GM12878 (cell line): ENCODE measurements around the gene BLNK. TPM values are rescaled to one million over a fixed set of nuclear protein-coding genes. Genes with fewer than 3 reads are reported as not detected.

Source experiments
- ATF7 ChIP-seq: fragments of 450-650 bp; IDR thresholded peaks from 2 replicates; pipeline ENCODE4 v1.6.1; 2016; ENCODE audit warnings: low read depth, mild to moderate bottlenecking
- CHD4 ChIP-seq: fragments of 200-600 bp; sonication (generic); IDR thresholded peaks from 2 replicates; pipeline ENCODE4 v1.6.1; 2016; ENCODE audit warnings: mild to moderate bottlenecking
- CREB1 ChIP-seq: IDR thresholded peaks from 2 replicates; pipeline ENCODE4 v1.6.1; 2012; ENCODE audit warnings: low read depth, mild to moderate bottlenecking, inconsistent platforms
- NR2F1 ChIP-seq: fragments of 450-650 bp; conservative IDR thresholded peaks from 2 replicates; pipeline ENCODE4 v1.6.1; 2017; ENCODE audit warnings: mild to moderate bottlenecking
- TARDBP ChIP-seq: IDR thresholded peaks from 2 replicates; pipeline ENCODE4 v1.6.1; 2016; ENCODE audit warnings: borderline replicate concordance
- TCF12 ChIP-seq: IDR thresholded peaks from 2 replicates; pipeline ENCODE4 v1.6.1; 2011; ENCODE audit warnings: low read depth, mild to moderate bottlenecking, low read length
- ZNF384 ChIP-seq: IDR thresholded peaks from 2 replicates; pipeline ENCODE4 v1.6.1; 2012; ENCODE audit warnings: low read depth, mild to moderate bottlenecking, low read length, improper control_type of control experiment, borderline replicate concordance
- polyA plus RNA-seq, 11 experiments: library from polyadenylated mRNA; depleted of rRNA in 4 of 11; unstranded in 6 of 11; stranded (reverse) in 5 of 11; fragments of >200 nt; fragmentation: Nextera tagmentation in 4 of 11; fragmentation: Illumina TruSeq in 1 of 11; extraction: Ambion mirVana in 4 of 11; extraction: Trizol in 1 of 11; gene quantifications; 1 replicate in 1 of 11; 2 replicates in 10 of 11; pipeline versions ENCODE4 v1.2.1 to v1.2.3, GENCODE V29; 2011 to 2016; ENCODE audit warnings: inconsistent platforms in 2 of 11, missing spikeins in 2 of 11, low read depth in 1 of 11
- total RNA-seq, 4 experiments: library from RNA; depleted of rRNA in 3 of 4; stranded (reverse); fragments of >200 nt in 3 of 4; fragmentation: Illumina TruSeq in 1 of 4; extraction: Trizol in 1 of 4; gene quantifications; 2 replicates each; pipeline versions ENCODE4 v1.2.1 to v1.2.3, GENCODE V29; 2013 to 2021
- TF ChIP-seq, protein P1 (sequence below): IDR thresholded peaks from 2 replicates; pipeline ENCODE4 v1.6.1; 2012; ENCODE audit warnings: mild to moderate bottlenecking, low read depth, low read length
- TF ChIP-seq, protein P2 (sequence below): fragments of 450-650 bp; IDR thresholded peaks from 2 replicates; pipeline ENCODE4 v1.6.1; 2017; ENCODE audit warnings: mild to moderate bottlenecking, moderate library complexity
- TF ChIP-seq, protein P3 (sequence below): IDR thresholded peaks from 2 replicates; pipeline ENCODE4 v1.6.1; 2012; ENCODE audit warnings: low read depth, low read length, improper control_type of control experiment
- TF ChIP-seq, protein P4 (sequence below): IDR thresholded peaks from 2 replicates; pipeline ENCODE4 v1.6.1; 2012; ENCODE audit warnings: improper control_type of control experiment, low read depth, low read length; ENCODE audit not compliant: insufficient replicate concordance
- TF ChIP-seq, protein P5 (sequence below): IDR thresholded peaks from 2 replicates; pipeline ENCODE4 v1.6.1; 2011; ENCODE audit warnings: low read depth, low read length, improper control_type of control experiment, borderline replicate concordance

Gene BLNK
- total and polyA plus RNA-seq, 10 of the 15 experiments (the other 5 are each of a cell fraction or from before 2014, with no cell fraction given): 79.5 to 201 (median 139) TPM

DNA sequence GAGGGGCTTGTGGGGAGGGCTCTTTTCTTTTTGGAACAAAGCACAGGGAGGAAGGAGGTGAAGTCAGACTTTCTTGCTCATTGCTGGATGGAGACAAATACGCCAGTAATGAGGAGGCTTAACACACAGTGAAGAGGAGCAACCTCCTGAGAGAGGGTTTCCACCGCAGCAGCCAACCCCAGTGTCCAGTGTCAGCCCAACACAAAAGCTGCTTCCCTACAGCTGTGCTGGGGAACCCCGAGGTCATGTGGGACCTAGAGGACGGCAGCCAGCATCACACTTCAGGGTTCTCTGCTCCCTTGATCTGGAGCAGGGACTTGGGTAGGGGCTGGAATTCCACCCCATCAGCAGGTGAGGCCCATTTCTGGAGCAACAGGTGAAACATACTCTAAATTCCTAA, 7.7 kb downstream of the BLNK start (continued):
- TF ChIP-seq, protein P1, sequence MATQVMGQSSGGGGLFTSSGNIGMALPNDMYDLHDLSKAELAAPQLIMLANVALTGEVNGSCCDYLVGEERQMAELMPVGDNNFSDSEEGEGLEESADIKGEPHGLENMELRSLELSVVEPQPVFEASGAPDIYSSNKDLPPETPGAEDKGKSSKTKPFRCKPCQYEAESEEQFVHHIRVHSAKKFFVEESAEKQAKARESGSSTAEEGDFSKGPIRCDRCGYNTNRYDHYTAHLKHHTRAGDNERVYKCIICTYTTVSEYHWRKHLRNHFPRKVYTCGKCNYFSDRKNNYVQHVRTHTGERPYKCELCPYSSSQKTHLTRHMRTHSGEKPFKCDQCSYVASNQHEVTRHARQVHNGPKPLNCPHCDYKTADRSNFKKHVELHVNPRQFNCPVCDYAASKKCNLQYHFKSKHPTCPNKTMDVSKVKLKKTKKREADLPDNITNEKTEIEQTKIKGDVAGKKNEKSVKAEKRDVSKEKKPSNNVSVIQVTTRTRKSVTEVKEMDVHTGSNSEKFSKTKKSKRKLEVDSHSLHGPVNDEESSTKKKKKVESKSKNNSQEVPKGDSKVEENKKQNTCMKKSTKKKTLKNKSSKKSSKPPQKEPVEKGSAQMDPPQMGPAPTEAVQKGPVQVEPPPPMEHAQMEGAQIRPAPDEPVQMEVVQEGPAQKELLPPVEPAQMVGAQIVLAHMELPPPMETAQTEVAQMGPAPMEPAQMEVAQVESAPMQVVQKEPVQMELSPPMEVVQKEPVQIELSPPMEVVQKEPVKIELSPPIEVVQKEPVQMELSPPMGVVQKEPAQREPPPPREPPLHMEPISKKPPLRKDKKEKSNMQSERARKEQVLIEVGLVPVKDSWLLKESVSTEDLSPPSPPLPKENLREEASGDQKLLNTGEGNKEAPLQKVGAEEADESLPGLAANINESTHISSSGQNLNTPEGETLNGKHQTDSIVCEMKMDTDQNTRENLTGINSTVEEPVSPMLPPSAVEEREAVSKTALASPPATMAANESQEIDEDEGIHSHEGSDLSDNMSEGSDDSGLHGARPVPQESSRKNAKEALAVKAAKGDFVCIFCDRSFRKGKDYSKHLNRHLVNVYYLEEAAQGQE: no peak
- TF ChIP-seq, protein P2, sequence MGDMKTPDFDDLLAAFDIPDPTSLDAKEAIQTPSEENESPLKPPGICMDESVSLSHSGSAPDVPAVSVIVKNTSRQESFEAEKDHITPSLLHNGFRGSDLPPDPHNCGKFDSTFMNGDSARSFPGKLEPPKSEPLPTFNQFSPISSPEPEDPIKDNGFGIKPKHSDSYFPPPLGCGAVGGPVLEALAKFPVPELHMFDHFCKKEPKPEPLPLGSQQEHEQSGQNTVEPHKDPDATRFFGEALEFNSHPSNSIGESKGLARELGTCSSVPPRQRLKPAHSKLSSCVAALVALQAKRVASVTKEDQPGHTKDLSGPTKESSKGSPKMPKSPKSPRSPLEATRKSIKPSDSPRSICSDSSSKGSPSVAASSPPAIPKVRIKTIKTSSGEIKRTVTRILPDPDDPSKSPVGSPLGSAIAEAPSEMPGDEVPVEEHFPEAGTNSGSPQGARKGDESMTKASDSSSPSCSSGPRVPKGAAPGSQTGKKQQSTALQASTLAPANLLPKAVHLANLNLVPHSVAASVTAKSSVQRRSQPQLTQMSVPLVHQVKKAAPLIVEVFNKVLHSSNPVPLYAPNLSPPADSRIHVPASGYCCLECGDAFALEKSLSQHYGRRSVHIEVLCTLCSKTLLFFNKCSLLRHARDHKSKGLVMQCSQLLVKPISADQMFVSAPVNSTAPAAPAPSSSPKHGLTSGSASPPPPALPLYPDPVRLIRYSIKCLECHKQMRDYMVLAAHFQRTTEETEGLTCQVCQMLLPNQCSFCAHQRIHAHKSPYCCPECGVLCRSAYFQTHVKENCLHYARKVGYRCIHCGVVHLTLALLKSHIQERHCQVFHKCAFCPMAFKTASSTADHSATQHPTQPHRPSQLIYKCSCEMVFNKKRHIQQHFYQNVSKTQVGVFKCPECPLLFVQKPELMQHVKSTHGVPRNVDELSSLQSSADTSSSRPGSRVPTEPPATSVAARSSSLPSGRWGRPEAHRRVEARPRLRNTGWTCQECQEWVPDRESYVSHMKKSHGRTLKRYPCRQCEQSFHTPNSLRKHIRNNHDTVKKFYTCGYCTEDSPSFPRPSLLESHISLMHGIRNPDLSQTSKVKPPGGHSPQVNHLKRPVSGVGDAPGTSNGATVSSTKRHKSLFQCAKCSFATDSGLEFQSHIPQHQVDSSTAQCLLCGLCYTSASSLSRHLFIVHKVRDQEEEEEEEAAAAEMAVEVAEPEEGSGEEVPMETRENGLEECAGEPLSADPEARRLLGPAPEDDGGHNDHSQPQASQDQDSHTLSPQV: no peak
- TF ChIP-seq CREB1 (no peak), NR2F1 (0 out of 2 replicates have a peak, but pooled peaks have one; percentile 32), TARDBP (no peak), ZNF384 (no peak), ATF7 (no peak), CHD4 (no peak), TCF12 (0 out of 2 replicates have a peak, but pooled peaks have one; percentile 39)
- TF ChIP-seq, protein P3, sequence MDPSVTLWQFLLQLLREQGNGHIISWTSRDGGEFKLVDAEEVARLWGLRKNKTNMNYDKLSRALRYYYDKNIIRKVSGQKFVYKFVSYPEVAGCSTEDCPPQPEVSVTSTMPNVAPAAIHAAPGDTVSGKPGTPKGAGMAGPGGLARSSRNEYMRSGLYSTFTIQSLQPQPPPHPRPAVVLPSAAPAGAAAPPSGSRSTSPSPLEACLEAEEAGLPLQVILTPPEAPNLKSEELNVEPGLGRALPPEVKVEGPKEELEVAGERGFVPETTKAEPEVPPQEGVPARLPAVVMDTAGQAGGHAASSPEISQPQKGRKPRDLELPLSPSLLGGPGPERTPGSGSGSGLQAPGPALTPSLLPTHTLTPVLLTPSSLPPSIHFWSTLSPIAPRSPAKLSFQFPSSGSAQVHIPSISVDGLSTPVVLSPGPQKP: no peak
- TF ChIP-seq, protein P4, sequence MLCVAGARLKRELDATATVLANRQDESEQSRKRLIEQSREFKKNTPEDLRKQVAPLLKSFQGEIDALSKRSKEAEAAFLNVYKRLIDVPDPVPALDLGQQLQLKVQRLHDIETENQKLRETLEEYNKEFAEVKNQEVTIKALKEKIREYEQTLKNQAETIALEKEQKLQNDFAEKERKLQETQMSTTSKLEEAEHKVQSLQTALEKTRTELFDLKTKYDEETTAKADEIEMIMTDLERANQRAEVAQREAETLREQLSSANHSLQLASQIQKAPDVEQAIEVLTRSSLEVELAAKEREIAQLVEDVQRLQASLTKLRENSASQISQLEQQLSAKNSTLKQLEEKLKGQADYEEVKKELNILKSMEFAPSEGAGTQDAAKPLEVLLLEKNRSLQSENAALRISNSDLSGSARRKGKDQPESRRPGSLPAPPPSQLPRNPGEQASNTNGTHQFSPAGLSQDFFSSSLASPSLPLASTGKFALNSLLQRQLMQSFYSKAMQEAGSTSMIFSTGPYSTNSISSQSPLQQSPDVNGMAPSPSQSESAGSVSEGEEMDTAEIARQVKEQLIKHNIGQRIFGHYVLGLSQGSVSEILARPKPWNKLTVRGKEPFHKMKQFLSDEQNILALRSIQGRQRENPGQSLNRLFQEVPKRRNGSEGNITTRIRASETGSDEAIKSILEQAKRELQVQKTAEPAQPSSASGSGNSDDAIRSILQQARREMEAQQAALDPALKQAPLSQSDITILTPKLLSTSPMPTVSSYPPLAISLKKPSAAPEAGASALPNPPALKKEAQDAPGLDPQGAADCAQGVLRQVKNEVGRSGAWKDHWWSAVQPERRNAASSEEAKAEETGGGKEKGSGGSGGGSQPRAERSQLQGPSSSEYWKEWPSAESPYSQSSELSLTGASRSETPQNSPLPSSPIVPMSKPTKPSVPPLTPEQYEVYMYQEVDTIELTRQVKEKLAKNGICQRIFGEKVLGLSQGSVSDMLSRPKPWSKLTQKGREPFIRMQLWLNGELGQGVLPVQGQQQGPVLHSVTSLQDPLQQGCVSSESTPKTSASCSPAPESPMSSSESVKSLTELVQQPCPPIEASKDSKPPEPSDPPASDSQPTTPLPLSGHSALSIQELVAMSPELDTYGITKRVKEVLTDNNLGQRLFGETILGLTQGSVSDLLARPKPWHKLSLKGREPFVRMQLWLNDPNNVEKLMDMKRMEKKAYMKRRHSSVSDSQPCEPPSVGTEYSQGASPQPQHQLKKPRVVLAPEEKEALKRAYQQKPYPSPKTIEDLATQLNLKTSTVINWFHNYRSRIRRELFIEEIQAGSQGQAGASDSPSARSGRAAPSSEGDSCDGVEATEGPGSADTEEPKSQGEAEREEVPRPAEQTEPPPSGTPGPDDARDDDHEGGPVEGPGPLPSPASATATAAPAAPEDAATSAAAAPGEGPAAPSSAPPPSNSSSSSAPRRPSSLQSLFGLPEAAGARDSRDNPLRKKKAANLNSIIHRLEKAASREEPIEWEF: peak; percentile 25
- TF ChIP-seq, protein P5, sequence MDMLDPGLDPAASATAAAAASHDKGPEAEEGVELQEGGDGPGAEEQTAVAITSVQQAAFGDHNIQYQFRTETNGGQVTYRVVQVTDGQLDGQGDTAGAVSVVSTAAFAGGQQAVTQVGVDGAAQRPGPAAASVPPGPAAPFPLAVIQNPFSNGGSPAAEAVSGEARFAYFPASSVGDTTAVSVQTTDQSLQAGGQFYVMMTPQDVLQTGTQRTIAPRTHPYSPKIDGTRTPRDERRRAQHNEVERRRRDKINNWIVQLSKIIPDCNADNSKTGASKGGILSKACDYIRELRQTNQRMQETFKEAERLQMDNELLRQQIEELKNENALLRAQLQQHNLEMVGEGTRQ: no peak
